ENCODE measurements around the gene PTPRS. TPM values are rescaled to one million over a fixed set of nuclear protein-coding genes. Genes with fewer than 3 reads are reported as not detected.

PTPRS gene
- total RNA-seq, 1 experiment from 2014 or later = 66.6 TPM

DNA sequence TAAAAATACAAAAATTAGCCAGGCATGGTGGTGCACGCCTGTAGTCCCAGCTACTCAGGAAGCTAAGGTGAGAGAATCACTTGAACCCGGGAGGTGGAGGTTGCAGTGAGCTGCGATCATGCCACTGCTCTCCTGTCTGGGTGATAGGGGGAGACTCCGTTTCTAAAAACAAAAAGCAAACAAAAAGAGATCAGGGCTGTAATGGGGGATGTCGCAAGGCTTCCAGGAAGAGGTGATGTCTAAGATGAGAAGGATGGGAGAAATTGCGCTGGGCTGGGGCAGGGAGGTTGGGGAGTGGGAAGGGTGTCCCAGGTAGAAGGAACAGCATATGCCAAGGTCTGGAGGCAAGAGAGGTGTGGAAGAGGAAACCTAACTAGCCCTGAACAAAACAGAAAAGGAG is 36.1 kb downstream of the PTPRS start:
- Histone ChIP-seq H3K4me3 (no peak overlapping the region), H3K36me3 (0 out of 2 replicates have a peak, but pooled peaks cover 2% of the 10 kb centered on the region), H3K9me3 (replicated peaks) (no peaks in the 10 kb centered on the region), H3K27ac (no peak overlapping the region), H3K4me1 (replicated peaks) (no peaks in the 10 kb centered on the region), H3K27me3 (replicated peaks) (no peaks in the 10 kb centered on the region; the same call in 1 of the 2 replicates)
- DNase-seq (ENCODE audit: low read depth in 1 of 2, low spot score in 2 of 2) = no peak

DNA sequence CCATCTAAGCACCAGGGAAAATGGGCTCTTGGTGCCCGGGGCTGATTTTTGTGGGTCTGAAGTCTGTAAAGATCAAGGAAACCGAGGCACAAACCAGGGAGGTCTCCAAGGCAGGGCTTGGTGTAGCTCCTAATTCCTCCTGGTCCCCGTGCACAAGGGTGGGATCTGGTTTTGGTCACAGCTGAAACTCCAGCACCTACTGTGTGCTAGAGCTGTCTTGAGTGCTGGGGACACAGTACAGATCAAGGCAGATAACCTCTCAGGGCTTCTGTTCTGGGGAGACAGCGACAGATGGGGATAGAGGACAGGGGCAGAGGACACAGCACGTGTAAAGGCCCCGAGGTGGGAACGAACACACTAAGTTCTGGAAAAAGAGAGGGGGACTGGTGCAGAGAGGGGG is 37.4 kb downstream of the PTPRS start:
- DNase-seq (ENCODE audit: low read depth in 1 of 2, low spot score in 2 of 2) = no peak
- Histone ChIP-seq H3K4me3 (no peak overlapping the region), H3K9me3 (replicated peaks) (no peaks in the 10 kb centered on the region), H3K4me1 (replicated peaks) (no peaks in the 10 kb centered on the region), H3K36me3 (no peaks in the 10 kb centered on the region), H3K27ac (no peak overlapping the region), H3K27me3 (replicated peaks) (no peaks in the 10 kb centered on the region)

DNA sequence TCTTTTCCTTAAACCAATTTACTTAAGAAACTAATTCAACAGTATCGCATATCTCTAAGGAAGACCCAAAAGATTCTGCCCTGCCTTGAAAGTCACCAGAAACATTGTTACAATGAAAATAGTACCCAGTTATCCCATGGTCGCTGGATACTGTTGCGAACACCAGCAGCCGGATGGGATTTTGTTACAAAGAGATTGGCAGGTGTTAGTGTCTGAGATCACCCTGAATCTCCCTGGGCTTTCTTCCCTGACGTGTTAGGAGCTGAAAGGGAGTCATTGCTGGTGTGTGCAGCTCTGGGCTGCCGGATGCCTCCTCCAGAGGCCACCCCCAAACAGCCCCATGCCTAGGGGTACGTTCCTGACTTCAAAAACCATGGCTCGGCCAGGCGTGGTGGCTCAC is 38.2 kb downstream of the PTPRS start:
- H3K27ac ChIP-seq = no peak overlapping the region
- no peaks in the 10 kb centered on the region for H3K36me3 ChIP-seq
- no peak for DNase-seq (ENCODE audit: low read depth in 1 of 2, low spot score in 2 of 2)
- H3K4me3 ChIP-seq = no peak overlapping the region
- H3K4me1 ChIP-seq (replicated peaks) = no peaks in the 10 kb centered on the region
- no peaks in the 10 kb centered on the region for H3K9me3 ChIP-seq (replicated peaks)
- H3K27me3 ChIP-seq (replicated peaks) = no peaks in the 10 kb centered on the region

DNA sequence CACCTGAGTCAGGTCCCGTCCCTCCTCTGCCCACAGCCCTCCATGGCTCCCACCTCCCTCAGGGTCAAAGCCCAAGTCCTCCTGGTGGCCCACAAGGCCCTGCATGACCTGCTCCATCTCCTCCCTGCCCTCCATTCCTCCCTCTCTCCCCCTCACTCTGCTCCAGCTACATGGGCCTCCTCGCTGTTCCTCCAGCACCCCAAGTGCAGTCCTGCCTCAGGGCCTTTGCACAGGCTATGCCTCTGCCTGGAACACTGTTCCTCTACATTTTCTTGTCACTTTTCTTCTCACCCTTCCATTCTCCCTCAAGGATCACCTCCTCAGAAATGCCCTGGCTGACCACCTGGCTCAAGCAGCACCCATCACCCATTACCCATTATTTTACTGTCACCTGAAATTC is 41.5 kb downstream of the PTPRS start:
- Histone ChIP-seq H3K36me3 (no peaks in the 10 kb centered on the region), H3K27ac (no peak overlapping the region)

GRCh38 chr19:5298471-5298901 is 42.1 kb downstream of the PTPRS start:
- H3K27ac ChIP-seq = no peak overlapping the region
- no peaks in the 10 kb centered on the region for H3K27me3 ChIP-seq (replicated peaks)
- no peak for DNase-seq (ENCODE audit: low read depth in 1 of 2, low spot score in 2 of 2)
- H3K36me3 ChIP-seq = no peaks in the 10 kb centered on the region
- H3K4me3 ChIP-seq = no peak overlapping the region
- peaks cover 13% of the 10 kb centered on the region for H3K4me1 ChIP-seq (replicated peaks)
- H3K9me3 ChIP-seq (replicated peaks) = no peaks in the 10 kb centered on the region

More for the DNA sequence above, 41.5 kb downstream of the PTPRS start:
- no peaks in the 10 kb centered on the region for H3K9me3 ChIP-seq (replicated peaks)
- H3K27me3 ChIP-seq (replicated peaks) = no peaks in the 10 kb centered on the region
- no peak for DNase-seq (ENCODE audit: low read depth in 1 of 2, low spot score in 2 of 2)
- no peak overlapping the region for H3K4me3 ChIP-seq
- peaks cover 6% of the 10 kb centered on the region for H3K4me1 ChIP-seq (replicated peaks)

- H3K27ac ChIP-seq = no peak overlapping the region
- no peak overlapping the region for H3K4me3 ChIP-seq
- H3K36me3 ChIP-seq = no peaks in the 10 kb centered on the region
- no peak for DNase-seq (ENCODE audit: low read depth in 1 of 2, low spot score in 2 of 2)
- H3K4me1 ChIP-seq (replicated peaks) = peaks cover 18% of the 10 kb centered on the region
- H3K27me3 ChIP-seq (replicated peaks) = no peaks in the 10 kb centered on the region
- no peaks in the 10 kb centered on the region for H3K9me3 ChIP-seq (replicated peaks)
Observed at GRCh38 chr19:5297272-5297669, 43.3 kb downstream of the PTPRS start.

GRCh38 chr19:5296457-5297271 is 43.9 kb downstream of the PTPRS start:
- Histone ChIP-seq H3K27ac (no peak overlapping the region), H3K27me3 (replicated peaks) (no peaks in the 10 kb centered on the region), H3K36me3 (no peaks in the 10 kb centered on the region), H3K4me1 (replicated peaks) (peaks cover 23% of the 10 kb centered on the region), H3K9me3 (replicated peaks) (no peaks in the 10 kb centered on the region), H3K4me3 (no peak overlapping the region)
- no peak for DNase-seq (ENCODE audit: low read depth in 1 of 2, low spot score in 2 of 2)

DNA sequence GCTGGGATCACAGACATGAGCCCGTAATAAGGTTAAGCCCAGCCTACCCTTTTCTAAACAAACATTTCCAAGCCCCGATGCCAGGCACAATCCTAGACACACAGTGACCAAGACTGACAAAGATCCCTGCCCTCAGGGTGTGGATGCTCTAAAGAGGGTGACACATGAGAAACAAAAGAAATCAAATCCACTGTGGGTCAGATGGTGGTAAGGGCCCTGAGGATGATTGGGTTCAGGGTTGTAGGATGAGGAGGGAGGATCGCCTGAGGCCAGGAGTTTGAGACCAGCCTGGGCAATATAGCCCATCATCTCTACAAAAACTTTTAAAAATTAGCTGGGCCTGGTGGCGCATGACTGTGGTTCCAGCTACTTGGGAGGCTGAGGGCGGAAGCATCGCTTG is 44.6 kb downstream of the PTPRS start:
- Histone ChIP-seq H3K4me3 (no peak overlapping the region), H3K27ac (no peak overlapping the region), H3K9me3 (replicated peaks) (no peaks in the 10 kb centered on the region), H3K27me3 (replicated peaks) (no peaks in the 10 kb centered on the region), H3K4me1 (replicated peaks) (peaks cover 23% of the 10 kb centered on the region), H3K36me3 (0 out of 2 replicates have a peak, but pooled peaks cover 2% of the 10 kb centered on the region)
- DNase-seq (ENCODE audit: low read depth in 1 of 2, low spot score in 2 of 2) = no peak

- Histone ChIP-seq H3K27ac (no peak overlapping the region), H3K9me3 (replicated peaks) (no peaks in the 10 kb centered on the region), H3K36me3 (0 out of 2 replicates have a peak, but pooled peaks cover 2% of the 10 kb centered on the region), H3K4me1 (replicated peaks) (peaks cover 23% of the 10 kb centered on the region), H3K4me3 (peak overlapping the region; percentile 94; the same call in 1 of the 2 replicates), H3K27me3 (replicated peaks) (no peaks in the 10 kb centered on the region)
- DNase-seq (ENCODE audit: low read depth in 1 of 2, low spot score in 2 of 2) = no peak
Observed at GRCh38 chr19:5294403-5295160, 46.0 kb downstream of the PTPRS start.

DNA sequence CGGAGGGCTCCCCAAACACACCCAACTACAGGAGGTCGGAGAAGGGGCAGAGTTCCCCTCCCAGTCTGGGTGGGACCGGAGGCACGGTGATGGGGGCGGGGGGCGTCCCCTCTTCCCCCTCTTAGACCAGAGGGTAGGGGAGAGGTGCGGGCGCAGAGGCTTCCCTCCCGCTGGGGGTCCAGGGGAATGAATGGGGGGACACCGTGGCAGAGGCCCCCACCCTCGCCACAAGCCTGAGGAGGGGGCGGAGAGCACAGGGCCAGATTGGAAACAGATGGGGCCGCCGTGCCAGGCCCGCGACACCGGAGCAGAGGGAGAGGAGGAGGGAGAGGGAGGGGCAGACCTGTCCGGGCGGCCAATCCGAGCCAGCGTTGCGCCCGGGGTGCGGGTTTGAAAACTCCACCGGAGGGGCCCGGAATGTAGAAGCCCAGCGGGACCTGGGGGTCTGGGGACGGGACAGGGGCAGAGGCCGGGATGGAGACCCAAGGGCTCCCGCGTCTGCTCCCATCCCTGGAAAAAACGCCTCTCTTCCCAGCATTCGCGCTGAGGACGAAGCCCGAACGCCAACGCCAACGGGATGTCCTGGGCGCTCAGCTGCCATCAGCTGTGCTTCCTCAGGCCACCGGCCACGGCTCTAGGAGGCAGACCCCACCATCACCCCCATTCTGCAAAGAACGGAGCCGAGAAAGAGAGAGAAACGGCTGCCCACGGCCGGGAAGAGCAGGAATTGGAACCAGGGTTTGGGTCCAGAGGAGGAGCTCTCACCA is 46.8 kb downstream of the PTPRS start:
- H3K27ac ChIP-seq = peak overlapping the region; percentile 46
- DNase-seq (ENCODE audit: low read depth in 1 of 2, low spot score in 2 of 2) = peak; percentile 69 to 71
- H3K4me3 ChIP-seq = peak overlapping the region; percentile 94
- peaks cover 23% of the 10 kb centered on the region for H3K4me1 ChIP-seq (replicated peaks)
- H3K27me3 ChIP-seq (replicated peaks) = no peaks in the 10 kb centered on the region
- no peaks in the 10 kb centered on the region for H3K9me3 ChIP-seq (replicated peaks)
- H3K36me3 ChIP-seq = 0 out of 2 replicates have a peak, but pooled peaks cover 2% of the 10 kb centered on the region

- DNase-seq (ENCODE audit: low read depth in 1 of 2, low spot score in 2 of 2) = peak; percentile 61 to 79
- Histone ChIP-seq H3K27ac (peak overlapping the region; percentile 75), H3K27me3 (replicated peaks) (no peaks in the 10 kb centered on the region), H3K4me3 (peak overlapping the region; percentile 94), H3K36me3 (0 out of 2 replicates have a peak, but pooled peaks cover 2% of the 10 kb centered on the region), H3K4me1 (replicated peaks) (peaks cover 23% of the 10 kb centered on the region), H3K9me3 (replicated peaks) (no peaks in the 10 kb centered on the region)
Observed at GRCh38 chr19:5292822-5293611, 47.6 kb downstream of the PTPRS start.

DNA sequence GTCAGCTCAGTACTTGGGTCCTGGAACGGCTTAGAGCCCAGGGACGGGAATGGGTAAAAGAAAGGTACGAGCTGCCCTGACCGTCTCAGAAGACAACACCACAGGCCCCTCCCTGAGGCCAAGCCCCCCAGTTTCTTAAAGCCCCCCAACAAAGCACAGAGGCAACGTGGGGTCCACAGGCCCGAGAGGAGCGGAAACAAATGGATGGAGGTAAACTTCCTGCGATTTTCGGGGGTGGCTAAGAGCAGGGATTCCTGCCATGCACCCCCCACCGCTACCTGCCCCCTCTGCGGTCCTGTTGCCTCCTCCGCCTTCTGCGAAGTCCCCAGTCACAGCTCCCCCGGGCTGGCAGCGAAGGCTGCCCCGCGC is 48.2 kb downstream of the PTPRS start:
- Histone ChIP-seq H3K4me1 (replicated peaks) (peaks cover 23% of the 10 kb centered on the region), H3K4me3 (peak overlapping the region; percentile 94), H3K27ac (no peak overlapping the region), H3K27me3 (replicated peaks) (no peaks in the 10 kb centered on the region), H3K9me3 (replicated peaks) (no peaks in the 10 kb centered on the region), H3K36me3 (0 out of 2 replicates have a peak, but pooled peaks cover 2% of the 10 kb centered on the region)
- no peak for DNase-seq (ENCODE audit: low read depth in 1 of 2, low spot score in 2 of 2)
